OCI-LY3 (cell line): ENCODE measurements around the gene PADI3.

Source experiments
- EZH2phosphoT487 ChIP-seq: fragments of 200-600 bp; shearing (Covaris generic); IDR thresholded peaks from 2 replicates; pipeline ENCODE4 v1.6.1; 2018; ENCODE audit warnings: antibody characterized with exemption, mixed run types, low read depth
- TF ChIP-seq, protein P1 (sequence below): fragments of 200-600, 300-600 bp; sonication (generic); IDR thresholded peaks from 2 replicates; pipeline ENCODE4 v1.5.1; 2014; ENCODE audit warnings: antibody characterized with exemption, low read length, low read depth

DNA sequence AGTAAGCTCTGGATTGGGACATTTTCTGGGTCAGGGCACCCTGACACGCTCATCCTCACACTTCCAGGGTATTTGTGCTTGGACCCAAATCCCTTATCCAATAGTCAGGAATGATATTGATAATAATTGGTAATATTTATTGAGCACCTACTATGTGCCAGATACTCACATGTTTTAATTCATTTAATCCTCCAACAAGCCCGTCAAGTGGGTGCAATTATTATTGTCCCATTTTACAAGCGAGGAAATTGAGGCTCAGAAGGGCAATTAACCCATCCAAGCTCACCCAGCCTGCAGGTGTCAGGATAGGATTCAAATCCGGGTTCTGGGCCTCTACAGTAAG lies 11.4 kb upstream of the PADI3 start:
- TF ChIP-seq, protein P1, sequence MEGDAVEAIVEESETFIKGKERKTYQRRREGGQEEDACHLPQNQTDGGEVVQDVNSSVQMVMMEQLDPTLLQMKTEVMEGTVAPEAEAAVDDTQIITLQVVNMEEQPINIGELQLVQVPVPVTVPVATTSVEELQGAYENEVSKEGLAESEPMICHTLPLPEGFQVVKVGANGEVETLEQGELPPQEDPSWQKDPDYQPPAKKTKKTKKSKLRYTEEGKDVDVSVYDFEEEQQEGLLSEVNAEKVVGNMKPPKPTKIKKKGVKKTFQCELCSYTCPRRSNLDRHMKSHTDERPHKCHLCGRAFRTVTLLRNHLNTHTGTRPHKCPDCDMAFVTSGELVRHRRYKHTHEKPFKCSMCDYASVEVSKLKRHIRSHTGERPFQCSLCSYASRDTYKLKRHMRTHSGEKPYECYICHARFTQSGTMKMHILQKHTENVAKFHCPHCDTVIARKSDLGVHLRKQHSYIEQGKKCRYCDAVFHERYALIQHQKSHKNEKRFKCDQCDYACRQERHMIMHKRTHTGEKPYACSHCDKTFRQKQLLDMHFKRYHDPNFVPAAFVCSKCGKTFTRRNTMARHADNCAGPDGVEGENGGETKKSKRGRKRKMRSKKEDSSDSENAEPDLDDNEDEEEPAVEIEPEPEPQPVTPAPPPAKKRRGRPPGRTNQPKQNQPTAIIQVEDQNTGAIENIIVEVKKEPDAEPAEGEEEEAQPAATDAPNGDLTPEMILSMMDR = no peak
- TF ChIP-seq EZH2phosphoT487 = no peak
